Measurements from ENCODE around the gene SMIM44. TPM values are rescaled to one million over a fixed set of nuclear protein-coding genes. Genes with fewer than 3 reads are reported as not detected.

SMIM44 gene
- polyA plus RNA-seq, 3 donors = not detected

GRCh38 chr19:3442487-3443071, 40.7 kb downstream of the SMIM44 start:
- 95% methylated on average over 5 of the region's 15 CpGs for WGBS (ENCODE audit: insufficient coverage)
- no peaks in the 10 kb centered on the region for H3K27me3 Mint-ChIP-seq (ENCODE audit: low read depth in 3 of 3)
- Histone ChIP-seq H3K79me2 (ENCODE audit: insufficient read depth, low read length) (peaks cover 56% of the 10 kb centered on the region), H3K27me3 (ENCODE audit: control insufficient read depth in 2 of 2, insufficient read depth in 2 of 2, low read length in 2 of 2) (no peaks in the 10 kb centered on the region), H3K4me1 (ENCODE audit: control insufficient read depth in 1 of 2, insufficient read depth in 2 of 2, low read length in 2 of 2) (no peaks in the 10 kb centered on the region), H3K4me2 (replicated peaks; ENCODE audit: extremely low read depth, low read length, poor library complexity, severe bottlenecking) (no peak overlapping the region), H4K20me1 (ENCODE audit: insufficient read depth, low read length) (peaks cover 70% of the 10 kb centered on the region), H3K9me3 (replicated peaks in 1 of 2; ENCODE audit: control insufficient read depth in 1 of 2, insufficient read depth in 1 of 2, low read length in 2 of 2) (no peaks in the 10 kb centered on the region), H2AFZ (ENCODE audit: insufficient read depth, low read depth, low read length, poor library complexity, severe bottlenecking) (no peak overlapping the region), H3K36me3 (replicated peaks in 1 of 2; ENCODE audit: control insufficient read depth in 1 of 2, insufficient read depth in 2 of 2, low read length in 2 of 2) (peaks cover 63 to 77% of the 10 kb centered on the region in 2 donors), H3K27ac (ENCODE audit: low read depth in 1 of 2, low read length in 2 of 2) (no peak overlapping the region), H3K4me3 (replicated peaks in 1 of 3; ENCODE audit: low read depth in 2 of 3, low read length in 3 of 3) (no peak overlapping the region), H3K9ac (ENCODE audit: insufficient read depth, low read length, poor library complexity, severe bottlenecking) (no peak overlapping the region)
- peak overlapping the region in 2 of 7 donors; percentile 25 to 65 for H3K27ac Mint-ChIP-seq
- TF ChIP-seq CTCF (IDR thresholded peaks at IDR 0.05) = no peak
- peaks cover 3% of the 10 kb centered on the region for H3K4me1 Mint-ChIP-seq
- H3K4me3 Mint-ChIP-seq = no peak overlapping the region
- no peak for DNase-seq
- intact Hi-C loops (cut with micrococcal nuclease) = no loop called here
- H3K9me3 Mint-ChIP-seq = no peaks in the 10 kb centered on the region
- H3K36me3 Mint-ChIP-seq = peaks cover 28 to 71% of the 10 kb centered on the region in 2 donors

- Histone ChIP-seq H3K4me3 (replicated peaks in 1 of 3; ENCODE audit: low read depth in 2 of 3, low read length in 3 of 3) (no peak overlapping the region), H3K27me3 (ENCODE audit: control insufficient read depth in 2 of 2, insufficient read depth in 2 of 2, low read length in 2 of 2) (no peaks in the 10 kb centered on the region), H2AFZ (ENCODE audit: insufficient read depth, low read depth, low read length, poor library complexity, severe bottlenecking) (no peak overlapping the region), H3K9me3 (replicated peaks in 1 of 2; ENCODE audit: control insufficient read depth in 1 of 2, insufficient read depth in 1 of 2, low read length in 2 of 2) (no peaks in the 10 kb centered on the region), H3K79me2 (ENCODE audit: insufficient read depth, low read length) (peaks cover 52% of the 10 kb centered on the region), H3K27ac (ENCODE audit: low read depth in 1 of 2, low read length in 2 of 2) (no peak overlapping the region), H3K4me2 (replicated peaks; ENCODE audit: extremely low read depth, low read length, poor library complexity, severe bottlenecking) (no peak overlapping the region), H3K36me3 (replicated peaks in 1 of 2; ENCODE audit: control insufficient read depth in 1 of 2, insufficient read depth in 2 of 2, low read length in 2 of 2) (peaks cover 63 to 79% of the 10 kb centered on the region in 2 donors), H4K20me1 (ENCODE audit: insufficient read depth, low read length) (peaks cover 66% of the 10 kb centered on the region), H3K4me1 (ENCODE audit: control insufficient read depth in 1 of 2, insufficient read depth in 2 of 2, low read length in 2 of 2) (no peaks in the 10 kb centered on the region), H3K9ac (ENCODE audit: insufficient read depth, low read length, poor library complexity, severe bottlenecking) (no peak overlapping the region)
- DNase-seq = no peak
- H3K4me3 Mint-ChIP-seq = no peak overlapping the region
- intact Hi-C loops (cut with micrococcal nuclease) = no loop called here
- no peaks in the 10 kb centered on the region for H3K27me3 Mint-ChIP-seq (ENCODE audit: low read depth in 3 of 3)
- H3K27ac Mint-ChIP-seq = no peak overlapping the region
- H3K9me3 Mint-ChIP-seq = no peaks in the 10 kb centered on the region
- no peak for TF ChIP-seq CTCF (IDR thresholded peaks at IDR 0.05)
- 90% methylated on average over 7 of the region's 14 CpGs for WGBS (ENCODE audit: insufficient coverage)
- peaks cover 30 to 72% of the 10 kb centered on the region in 2 donors for H3K36me3 Mint-ChIP-seq
- peaks cover 3% of the 10 kb centered on the region for H3K4me1 Mint-ChIP-seq
Observed at GRCh38 chr19:3441986-3442329, 41.3 kb downstream of the SMIM44 start.

All from CD14-positive monocyte (primary cell).